Smooth muscle cell (in vitro differentiated cells): ENCODE data around the gene GATA6. TPM values are rescaled to one million over a fixed set of nuclear protein-coding genes. Genes with fewer than 3 reads are reported as not detected.
A peak's percentile ranks its signal among the peaks of the same experiment; 100 is the strongest.
"Not testable (repeated sequence)": the region's sequence is repeated elsewhere in the genome, so short reads cannot be mapped to it uniquely, and the experiment has no call there.

Experiments used
- DNase-seq: peaks from one replicate; lab custom pipeline; 2025; ENCODE audit not compliant: unreplicated experiment; lab: John Stamatoyannopoulos, UW
- H2AFZ ChIP-seq: fragments of 200-600 bp; sonication (generic); 2 replicates; pipeline ENCODE4 v1.6.0; 2016; ENCODE audit warnings: antibody characterized with exemption, low read depth, mild to moderate bottlenecking
- H3F3A ChIP-seq: fragments of 200-600 bp; sonication (generic); 2 replicates; pipeline ENCODE4 v1.6.0; 2017; ENCODE audit warnings: antibody characterized with exemption, low read depth
- H3K27ac ChIP-seq: fragments of 200-600 bp; sonication (generic); 2 replicates; pipeline ENCODE4 v1.5.1; 2016; ENCODE audit warnings: low read depth, mild to moderate bottlenecking
- H3K27me3 ChIP-seq: fragments of 200-600 bp; sonication (generic); 2 replicates; pipeline ENCODE4 v1.6.1; 2016; ENCODE audit warnings: low read depth, mild to moderate bottlenecking
- H3K36me3 ChIP-seq: fragments of 200-600 bp; sonication (generic); 2 replicates; pipeline ENCODE4 v1.5.1; 2016; ENCODE audit warnings: low read depth
- H3K4me1 ChIP-seq: fragments of 200-600 bp; sonication (generic); 2 replicates; pipeline ENCODE4 v1.5.1; 2016; ENCODE audit warnings: low read depth
- H3K4me2 ChIP-seq: fragments of 200-600 bp; sonication (generic); 2 replicates; pipeline ENCODE4 v1.6.0; 2016; ENCODE audit warnings: mild to moderate bottlenecking
- H3K4me3 ChIP-seq: fragments of 200-600 bp; sonication (generic); 2 replicates; pipeline ENCODE4 v1.5.1; 2016; ENCODE audit warnings: mild to moderate bottlenecking
- H3K79me2 ChIP-seq: fragments of 200-600 bp; sonication (generic); 2 replicates; pipeline ENCODE4 v1.6.0; 2016; ENCODE audit warnings: low read depth, mild to moderate bottlenecking
- H3K9ac ChIP-seq: fragments of 200-600 bp; sonication (generic); 2 replicates; pipeline ENCODE4 v1.6.0; 2016; ENCODE audit warnings: low read depth
- H3K9me3 ChIP-seq: fragments of 200-600 bp; sonication (generic); replicated peaks from 2 replicates; pipeline ENCODE4 v1.5.1; 2016; ENCODE audit warnings: low read depth
- H4K20me1 ChIP-seq: fragments of 200-600 bp; sonication (generic); 2 replicates; pipeline ENCODE4 v1.6.0; 2016; ENCODE audit warnings: low read depth
- WGBS: methylation state at CpG from one replicate; pipeline ENCODE4 v1.1.7; 2016; ENCODE audit warnings: low lambda C conversion rate; 5-methylcytosine and 5-hydroxymethylcytosine counted together
- polyA plus RNA-seq: library from polyadenylated mRNA; unstranded; fragments of >200 nt; fragmentation: Nextera tagmentation; extraction: Ambion mirVana; gene quantifications from 2 replicates; pipeline ENCODE4 v1.2.1, GENCODE V29; 2016
- total RNA-seq: library from RNA; depleted of rRNA; stranded (reverse); fragments of >200 nt; gene quantifications from 2 replicates; pipeline ENCODE4 v1.2.3, GENCODE V29; 2014
- TF ChIP-seq, protein P1 (sequence below): fragments of 200-600 bp; sonication (generic); IDR thresholded peaks from 2 replicates; pipeline ENCODE4 v1.5.1; 2017; ENCODE audit warnings: borderline replicate concordance, mild to moderate bottlenecking, antibody characterized with exemption; ENCODE audit not compliant: insufficient read depth, poor library complexity, severe bottlenecking

GATA6 gene
- total and polyA plus RNA-seq, 2 experiments from 2014 or later, result 48.5 to 49.9 TPM

DNA sequence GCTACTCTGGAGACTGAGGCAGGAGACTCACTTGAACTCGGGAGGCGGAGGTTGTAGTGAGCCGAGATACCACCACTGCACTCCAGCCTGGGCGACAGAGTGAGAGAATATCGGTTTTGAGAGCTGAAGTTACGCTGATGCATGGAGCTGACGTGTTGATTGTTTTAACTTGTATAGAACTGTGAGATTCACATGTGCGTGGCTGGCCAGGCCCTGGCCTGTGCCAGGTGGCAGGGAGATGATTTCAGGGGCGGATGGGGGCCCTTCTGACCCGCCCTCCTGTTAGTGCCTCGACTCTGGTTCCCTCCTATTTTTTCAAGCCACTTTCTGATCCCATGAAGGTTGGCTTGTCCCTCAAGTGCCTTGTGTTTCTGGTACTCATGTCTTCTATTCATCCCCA is 25.7 kb downstream of the GATA6 start:
- 95% methylated on average over 11 of the region's 11 CpGs for WGBS
- TF ChIP-seq, protein P1, sequence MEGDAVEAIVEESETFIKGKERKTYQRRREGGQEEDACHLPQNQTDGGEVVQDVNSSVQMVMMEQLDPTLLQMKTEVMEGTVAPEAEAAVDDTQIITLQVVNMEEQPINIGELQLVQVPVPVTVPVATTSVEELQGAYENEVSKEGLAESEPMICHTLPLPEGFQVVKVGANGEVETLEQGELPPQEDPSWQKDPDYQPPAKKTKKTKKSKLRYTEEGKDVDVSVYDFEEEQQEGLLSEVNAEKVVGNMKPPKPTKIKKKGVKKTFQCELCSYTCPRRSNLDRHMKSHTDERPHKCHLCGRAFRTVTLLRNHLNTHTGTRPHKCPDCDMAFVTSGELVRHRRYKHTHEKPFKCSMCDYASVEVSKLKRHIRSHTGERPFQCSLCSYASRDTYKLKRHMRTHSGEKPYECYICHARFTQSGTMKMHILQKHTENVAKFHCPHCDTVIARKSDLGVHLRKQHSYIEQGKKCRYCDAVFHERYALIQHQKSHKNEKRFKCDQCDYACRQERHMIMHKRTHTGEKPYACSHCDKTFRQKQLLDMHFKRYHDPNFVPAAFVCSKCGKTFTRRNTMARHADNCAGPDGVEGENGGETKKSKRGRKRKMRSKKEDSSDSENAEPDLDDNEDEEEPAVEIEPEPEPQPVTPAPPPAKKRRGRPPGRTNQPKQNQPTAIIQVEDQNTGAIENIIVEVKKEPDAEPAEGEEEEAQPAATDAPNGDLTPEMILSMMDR, result no peak
- H3K79me2 ChIP-seq, result peaks cover 60% of the 10 kb centered on the region
- peaks cover 63% of the 10 kb centered on the region for H4K20me1 ChIP-seq
- no peak overlapping the region for H3K9ac ChIP-seq
- no peaks in the 10 kb centered on the region for H3K27me3 ChIP-seq
- DNase-seq, result no peak
- no peaks in the 10 kb centered on the region for H3K36me3 ChIP-seq
- H3K4me2 ChIP-seq, result peak overlapping the region; percentile 78
- H3K4me3 ChIP-seq, result no peak overlapping the region
- H3K4me1 ChIP-seq, result peaks cover 39% of the 10 kb centered on the region
- H2AFZ ChIP-seq, result no peak overlapping the region
- H3K27ac ChIP-seq, result peak overlapping the region; percentile 93
- no peaks in the 10 kb centered on the region for H3K9me3 ChIP-seq
- peaks cover 48% of the 10 kb centered on the region for H3F3A ChIP-seq

DNA sequence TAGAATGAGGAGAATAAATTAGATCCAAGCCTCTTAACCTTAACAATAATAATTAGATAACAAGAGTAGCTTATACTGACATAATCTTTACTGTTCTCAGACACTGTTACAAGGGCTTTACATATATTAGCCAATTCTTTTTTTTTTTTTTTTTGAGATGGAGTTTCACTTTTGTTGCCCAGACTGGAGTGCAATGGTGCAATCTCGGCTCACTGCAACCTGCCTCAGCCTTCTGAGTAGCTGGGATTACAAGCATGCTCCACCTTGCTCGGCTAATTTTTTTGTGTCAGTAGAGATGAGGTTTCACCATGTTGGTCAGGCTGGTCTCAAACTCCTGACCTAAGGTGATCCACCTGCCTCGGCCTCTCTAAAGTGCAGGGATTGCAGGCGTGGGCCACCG is 27.6 kb downstream of the GATA6 start:
- H3K9me3 ChIP-seq, H3K27ac ChIP-seq, H2AFZ ChIP-seq, H3K4me3 ChIP-seq, H3K36me3 ChIP-seq, H3K9ac ChIP-seq, H3K27me3 ChIP-seq, DNase-seq: not testable (repeated sequence)
- H3F3A ChIP-seq, result peaks cover 46% of the 10 kb centered on the region
- 99% methylated on average over 5 of the region's 5 CpGs for WGBS
- peaks cover 26% of the 10 kb centered on the region for H3K4me1 ChIP-seq
- H3K4me2 ChIP-seq, result peak overlapping the region; percentile 25
- H3K79me2 ChIP-seq, result peaks cover 72% of the 10 kb centered on the region
- peaks cover 76% of the 10 kb centered on the region for H4K20me1 ChIP-seq

GRCh38 chr18:22197668-22198067 is 28.3 kb downstream of the GATA6 start:
- Histone ChIP-seq H2AFZ (no peak overlapping the region), H3K9me3 (no peaks in the 10 kb centered on the region), H3F3A (peaks cover 45% of the 10 kb centered on the region), H4K20me1 (peaks cover 83% of the 10 kb centered on the region), H3K4me3 (no peak overlapping the region), H3K9ac (no peak overlapping the region), H3K27ac (peak overlapping the region; percentile 53), H3K79me2 (peaks cover 80% of the 10 kb centered on the region), H3K36me3 (peaks cover 12% of the 10 kb centered on the region), H3K27me3 (no peaks in the 10 kb centered on the region), H3K4me1 (peaks cover 19% of the 10 kb centered on the region), H3K4me2 (peak overlapping the region; percentile 71)
- WGBS, result 65% methylated on average over 2 of the region's 2 CpGs
- TF ChIP-seq, protein P1, result no peak
- DNase-seq, result no peak

DNA sequence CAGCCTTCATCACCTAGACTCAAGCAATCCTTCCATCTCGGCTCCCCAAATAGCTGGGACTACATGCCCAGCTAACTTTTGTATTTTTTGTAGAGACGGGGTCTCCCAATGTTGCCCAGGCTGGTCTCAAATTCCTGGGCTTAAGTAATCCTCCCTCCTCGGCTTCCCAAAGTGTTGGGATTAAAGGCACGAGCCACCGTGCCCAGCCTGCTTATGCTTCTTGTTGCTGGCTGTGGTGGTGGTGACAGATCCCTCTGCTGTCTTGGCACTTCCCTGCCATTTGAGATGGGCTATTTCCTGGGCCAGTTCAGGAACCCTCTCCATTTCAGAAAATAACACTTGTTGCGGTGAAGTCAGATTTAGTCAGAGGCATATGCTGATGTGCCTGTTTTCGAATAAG is 28.8 kb downstream of the GATA6 start:
- no peaks in the 10 kb centered on the region for H3K27me3 ChIP-seq
- no peak for DNase-seq
- H3K4me1 ChIP-seq, result peaks cover 14% of the 10 kb centered on the region
- WGBS, result 39% methylated on average over 7 of the region's 7 CpGs
- TF ChIP-seq, protein P1, result no peak
- peaks cover 83% of the 10 kb centered on the region for H4K20me1 ChIP-seq
- H3K4me3 ChIP-seq, result no peak overlapping the region
- peaks cover 43% of the 10 kb centered on the region for H3F3A ChIP-seq
- peak overlapping the region; percentile 53 for H3K27ac ChIP-seq
- H3K9me3 ChIP-seq, result no peaks in the 10 kb centered on the region
- peaks cover 83% of the 10 kb centered on the region for H3K79me2 ChIP-seq
- H3K9ac ChIP-seq, result no peak overlapping the region
- no peak overlapping the region for H2AFZ ChIP-seq
- H3K4me2 ChIP-seq, result peak overlapping the region; percentile 71
- H3K36me3 ChIP-seq, result peaks cover 12% of the 10 kb centered on the region
